H4 (cell line): Measurements from ENCODE around the gene FASLG. TPM values are rescaled to one million over a fixed set of nuclear protein-coding genes. Genes with fewer than 3 reads are reported as not detected.
"Not testable (repeated sequence)": the region's sequence is repeated elsewhere in the genome, so short reads cannot be mapped to it uniquely, and the experiment has no call there.

ENCODE experiments used
- DNase-seq: peaks from one replicate; pipeline ENCODE4 v3.0.0-alpha.2; 2015; ENCODE audit warnings: low spot score
- total RNA-seq: library from RNA; depleted of rRNA; stranded (reverse); fragments of >200 nt; shearing (Covaris generic); gene quantifications from 2 replicates; pipeline ENCODE4 v1.2.3, GENCODE V29; 2014; rRNA removed

Gene FASLG
- total RNA-seq, 1 experiment from 2014 or later = not detected

DNA sequence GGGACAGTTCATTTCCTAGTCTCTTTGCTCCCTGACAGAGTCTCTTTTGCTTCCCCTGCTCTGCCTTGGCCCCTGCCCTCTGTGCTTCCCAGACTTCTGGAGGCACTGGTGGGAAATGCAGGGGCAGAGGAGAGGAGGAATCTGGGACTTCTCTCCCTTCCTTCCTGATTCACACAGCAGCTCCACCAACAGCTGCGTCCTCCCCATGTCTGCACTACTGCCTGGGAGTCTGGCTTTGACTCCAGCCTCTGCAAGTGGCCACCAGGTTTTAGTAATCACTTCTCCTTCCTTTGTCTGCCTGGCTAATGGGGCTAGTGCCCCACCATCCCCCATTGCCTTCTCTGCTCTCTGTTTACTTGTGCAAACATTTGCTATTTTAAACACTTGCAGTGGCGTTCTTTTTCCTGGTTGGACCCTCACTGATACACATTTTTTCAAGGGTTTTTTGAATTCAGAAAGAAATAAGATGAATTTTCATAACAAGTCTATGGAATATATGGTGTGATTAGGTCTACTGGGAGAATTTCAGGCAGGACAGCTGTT lies 21.9 kb downstream of the FASLG start:
- no peak for DNase-seq

DNA sequence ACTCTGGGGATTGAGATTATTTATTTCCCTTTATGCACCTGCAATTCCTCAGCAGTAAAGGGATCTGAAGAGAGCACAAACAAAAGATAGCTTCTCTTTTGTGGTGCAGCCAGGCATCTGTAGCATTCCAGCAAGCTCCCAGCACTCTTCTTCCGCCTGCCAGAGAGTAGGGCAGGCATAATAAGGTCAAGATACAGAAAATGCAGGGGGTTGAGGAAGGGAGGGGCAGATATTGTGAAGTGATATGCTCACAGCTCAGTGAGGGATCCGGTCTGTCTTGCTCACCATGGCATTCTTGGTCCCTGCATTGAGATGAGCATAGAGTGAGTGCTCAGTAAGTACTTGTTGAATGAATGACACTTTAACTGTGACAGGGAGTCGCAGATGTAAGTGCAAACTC lies 23.9 kb downstream of the FASLG start:
- DNase-seq = no peak

DNA sequence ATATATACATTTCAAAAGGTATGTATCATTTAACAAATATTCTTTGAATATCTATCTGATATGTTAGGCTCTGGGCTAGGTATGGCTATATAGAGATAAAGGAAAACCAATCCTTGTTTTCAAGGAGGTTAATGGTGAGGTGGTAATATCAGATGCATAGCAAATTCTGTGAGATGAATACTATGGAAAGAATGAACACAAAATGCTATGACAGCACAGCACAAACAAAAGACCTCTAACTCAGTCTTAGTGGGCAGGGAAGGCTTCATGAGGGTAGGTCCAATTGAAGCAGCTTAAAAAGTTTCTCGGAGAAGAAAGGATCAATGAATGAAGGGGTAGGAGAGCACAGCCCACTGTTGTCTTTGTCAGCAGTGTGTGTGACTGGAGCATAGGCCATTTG lies 27.2 kb downstream of the FASLG start:
- no peak for DNase-seq

DNA sequence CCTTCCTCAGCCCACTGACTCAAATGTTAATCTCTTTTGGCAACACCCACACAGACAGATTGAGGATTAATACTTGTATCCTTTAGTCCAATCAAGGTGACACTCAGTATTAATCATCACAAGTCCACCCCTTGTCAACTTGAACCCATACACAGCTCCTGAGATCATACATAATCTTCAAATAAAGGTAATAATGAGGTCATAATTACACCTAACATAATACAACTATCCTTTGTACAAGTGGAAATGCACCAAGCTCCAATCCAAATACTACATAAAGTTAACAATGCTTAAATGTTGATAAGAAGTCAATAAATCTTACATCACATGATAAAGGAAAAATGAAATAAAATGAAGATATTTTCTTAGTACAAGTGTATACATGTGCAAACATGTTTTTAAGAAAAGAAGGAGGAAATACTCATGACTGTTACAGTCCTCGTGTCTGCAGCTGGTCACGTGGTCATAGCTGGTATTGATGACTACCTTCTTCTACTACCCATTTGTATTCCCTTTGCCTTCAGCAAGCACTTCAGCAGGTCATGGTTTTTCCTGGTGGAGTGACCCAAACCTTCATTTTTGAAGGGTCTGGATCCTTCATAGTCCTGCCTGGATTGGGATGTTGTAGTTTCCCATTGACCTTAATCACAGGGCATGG lies 29.7 kb downstream of the FASLG start:
- DNase-seq = not testable (repeated sequence)

DNA sequence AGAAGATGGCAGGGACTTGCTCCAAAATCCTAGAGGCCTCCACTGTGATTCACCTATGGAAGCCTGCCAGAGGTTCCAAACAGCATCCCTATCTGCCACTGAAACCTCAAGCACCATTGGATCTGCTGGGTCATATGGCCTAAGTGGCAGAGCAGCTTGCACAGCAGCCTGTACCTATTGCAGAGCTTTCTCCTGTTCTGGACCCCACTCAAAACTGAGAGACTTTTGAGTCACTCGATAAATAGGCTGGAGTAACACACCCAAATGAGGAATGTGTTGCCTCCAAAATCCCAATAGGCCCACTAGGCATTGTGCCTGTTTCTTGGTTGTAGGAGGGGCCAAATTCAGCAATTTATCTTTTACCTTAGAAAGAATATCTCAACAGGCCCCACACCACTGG lies 32.0 kb downstream of the FASLG start:
- not testable (repeated sequence) for DNase-seq

DNA sequence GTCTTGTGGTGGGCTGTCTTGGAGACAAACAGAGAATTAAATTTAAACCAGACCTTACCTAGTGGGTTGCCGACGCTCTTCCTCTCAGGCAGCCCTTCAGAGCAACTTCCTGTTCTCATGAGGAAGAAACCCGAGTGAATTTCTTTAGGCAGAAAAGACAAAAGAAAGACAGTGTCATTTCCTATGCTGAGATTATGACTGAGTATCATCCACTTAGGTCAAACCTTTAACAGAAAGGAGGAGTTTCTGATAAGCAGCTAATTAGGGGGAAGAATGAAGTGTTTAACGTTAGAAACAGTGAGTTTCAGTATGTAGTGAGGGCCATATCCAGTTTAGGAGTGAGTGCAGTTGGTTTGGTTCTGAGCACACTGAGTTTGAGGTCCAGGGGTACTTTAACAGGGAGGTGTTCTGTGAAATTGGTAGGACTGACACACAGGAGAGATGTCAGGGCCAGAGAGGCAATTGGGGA lies 38.7 kb downstream of the FASLG start:
- DNase-seq = no peak

DNA sequence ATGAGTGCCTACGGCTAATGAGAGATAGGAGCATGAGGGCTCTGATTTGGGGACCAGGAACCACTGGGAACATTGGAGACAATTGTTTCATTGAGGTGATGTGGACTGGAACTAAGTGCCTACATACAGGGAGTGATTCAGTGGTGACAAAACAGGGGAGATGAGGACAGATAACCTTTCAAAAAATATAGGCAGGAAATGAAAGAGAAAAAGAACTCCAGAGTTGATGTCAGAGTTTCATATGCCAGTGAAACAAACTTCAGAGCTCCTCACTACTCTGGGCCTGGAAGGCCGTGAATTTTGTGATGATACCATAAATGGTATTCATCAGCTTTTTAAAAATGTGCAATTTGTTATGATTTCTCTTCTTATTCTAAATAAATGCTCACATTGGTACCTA lies 39.3 kb downstream of the FASLG start:
- DNase-seq = no peak

DNA sequence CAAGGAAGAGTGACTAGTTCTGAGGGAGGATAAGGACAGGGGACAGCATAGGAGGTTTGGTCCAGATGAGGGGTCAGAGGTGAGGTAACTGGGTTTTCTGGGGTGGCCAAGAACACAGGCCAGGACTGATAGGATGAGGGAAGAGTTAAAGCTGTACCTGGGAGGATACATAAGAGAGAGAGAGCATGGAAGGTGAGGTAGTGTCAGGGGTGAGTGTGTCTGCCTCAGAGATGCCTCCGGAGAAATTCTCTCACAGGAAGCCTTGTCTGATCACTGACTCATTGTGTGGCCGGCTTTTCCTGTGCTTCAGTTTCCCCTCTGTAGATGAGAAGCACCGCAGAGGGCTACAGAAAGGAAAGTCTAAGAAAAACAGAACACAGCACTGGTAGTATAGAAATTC lies 40.2 kb downstream of the FASLG start:
- DNase-seq = no peak

DNA sequence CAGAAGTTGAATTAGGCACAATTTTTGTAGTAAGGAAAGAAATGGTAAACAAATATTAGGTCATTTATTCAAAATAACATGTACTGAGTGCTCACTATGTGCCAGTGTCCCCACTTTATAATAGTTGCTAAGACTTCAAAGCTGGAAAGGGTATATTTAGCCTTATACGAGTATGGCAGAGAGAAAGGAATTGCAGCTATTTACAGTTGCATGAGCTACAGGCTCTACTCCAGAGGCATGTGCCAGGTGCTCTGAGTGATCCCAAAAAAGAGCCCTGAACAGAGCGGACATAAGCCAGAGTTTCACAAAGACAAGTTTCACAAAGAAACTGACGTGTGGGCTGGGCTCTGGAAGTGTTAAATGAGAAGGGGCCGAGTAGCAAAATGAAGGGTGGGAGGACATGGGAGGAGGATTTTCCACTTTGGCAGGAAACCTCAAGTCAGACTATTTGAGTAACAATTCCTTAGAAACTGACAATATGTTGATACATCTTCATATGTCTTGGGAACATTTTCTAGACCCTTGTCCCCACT lies 40.9 kb downstream of the FASLG start:
- DNase-seq = no peak

DNA sequence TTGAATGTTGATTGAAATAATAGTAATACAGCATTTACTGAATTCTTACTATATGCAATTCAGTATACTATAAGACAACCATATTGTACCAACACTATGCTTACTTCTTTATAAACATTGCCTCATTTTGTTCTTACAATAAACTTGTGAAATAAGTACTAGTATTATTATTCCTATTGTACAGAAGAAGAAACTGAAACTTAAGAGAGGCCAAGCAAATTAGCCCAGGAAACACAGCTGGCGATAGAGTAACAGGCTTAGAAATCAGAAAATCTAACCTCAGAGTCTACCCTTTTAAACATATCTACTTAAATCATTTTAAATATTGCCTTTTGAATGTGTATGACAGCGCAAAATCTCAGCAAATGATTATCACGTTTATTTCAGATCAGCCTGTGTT lies 41.7 kb downstream of the FASLG start:
- no peak for DNase-seq

DNA sequence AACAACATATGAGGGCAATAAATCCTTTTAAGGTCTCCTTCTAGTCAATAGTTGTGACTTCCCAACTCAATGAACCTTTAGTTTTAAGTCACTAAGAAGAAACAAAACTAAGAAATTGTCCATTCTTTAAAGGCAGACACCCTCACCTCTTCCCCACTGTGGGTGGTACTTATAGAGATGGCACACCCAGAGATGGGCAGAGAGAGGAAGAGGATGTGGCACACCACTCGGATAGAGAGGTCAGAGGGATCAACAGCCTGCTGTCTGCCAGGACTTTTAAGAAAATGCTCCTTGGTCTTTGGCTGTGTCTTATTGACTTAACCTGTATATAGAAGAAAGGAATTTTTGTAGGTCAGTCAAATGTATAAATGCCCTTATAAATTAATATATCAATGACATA lies 45.1 kb downstream of the FASLG start:
- no peak for DNase-seq

DNA sequence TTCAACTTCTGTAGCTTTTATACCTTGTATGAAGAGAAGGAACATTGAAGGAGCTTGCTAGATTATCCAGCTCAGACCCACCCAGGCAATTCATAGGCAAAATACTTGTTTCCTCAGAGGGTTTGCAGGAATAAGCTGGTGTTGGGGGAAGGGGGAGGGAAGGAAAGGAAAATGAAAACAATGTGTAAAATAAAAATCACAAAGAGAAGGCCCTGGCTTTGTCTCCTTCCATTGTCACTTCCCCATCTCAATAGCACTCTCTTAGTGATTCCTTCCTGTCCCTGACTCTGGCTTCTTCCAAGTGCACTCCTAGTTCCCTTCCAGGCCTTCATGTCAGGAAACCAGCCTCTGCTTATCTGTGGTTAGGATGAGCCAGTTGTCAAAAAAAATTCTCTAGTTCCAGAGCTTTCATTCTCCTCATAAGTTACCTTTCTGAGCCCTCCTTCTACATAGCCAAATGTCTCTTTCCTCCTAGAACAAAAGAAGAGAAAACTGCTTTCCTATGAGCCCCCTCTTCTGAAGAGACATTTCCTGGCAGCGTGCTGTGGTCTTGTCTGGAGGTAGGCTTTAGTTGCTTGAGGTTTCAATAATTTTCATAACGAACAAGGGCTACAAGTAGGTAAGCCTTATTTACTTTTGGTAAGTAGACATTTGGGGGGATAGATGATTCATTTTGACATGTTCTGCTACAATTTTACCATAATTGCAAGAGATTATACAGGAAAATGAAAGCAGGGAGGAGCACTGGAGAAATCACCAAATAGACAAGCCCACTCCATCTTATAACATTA lies 45.7 kb downstream of the FASLG start:
- no peak for DNase-seq

DNA sequence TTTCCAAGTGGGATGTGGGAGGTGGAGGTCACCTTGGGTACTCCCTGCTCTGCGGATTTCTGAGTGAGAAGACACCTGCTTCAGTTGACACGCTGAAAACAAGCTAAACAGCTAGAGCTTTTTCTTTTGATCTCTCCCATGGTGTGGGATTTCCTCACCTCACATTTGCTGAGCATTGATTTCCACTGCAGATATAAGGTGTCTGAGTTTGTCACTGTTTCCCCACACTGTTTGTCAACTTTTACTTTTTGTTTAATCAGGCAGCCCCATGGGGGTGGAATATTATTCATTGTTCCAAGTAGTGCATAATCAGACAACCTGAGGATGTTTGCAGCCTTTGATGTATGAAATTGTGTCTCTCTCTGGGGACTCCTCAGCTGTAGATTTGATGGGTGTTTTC lies 49.5 kb downstream of the FASLG start:
- DNase-seq = no peak

DNA sequence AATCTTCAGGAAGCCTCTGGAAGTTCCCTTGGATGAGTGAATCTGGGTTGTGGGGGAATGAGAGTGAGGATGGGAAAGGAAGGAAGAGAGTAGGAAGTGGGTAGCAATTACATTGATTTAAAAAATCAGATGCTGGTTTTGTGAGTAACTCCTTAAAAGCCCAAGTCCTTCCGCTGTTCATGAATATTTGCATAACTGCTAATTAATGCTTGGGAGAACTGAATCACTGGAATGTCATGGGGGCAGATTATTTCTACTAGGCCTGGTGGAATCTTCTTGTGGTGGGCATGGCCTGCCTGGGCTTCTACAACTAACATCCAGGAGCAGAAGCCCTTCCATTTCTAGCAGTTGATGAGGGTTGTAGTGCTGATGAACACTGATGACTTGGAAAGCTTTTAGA lies 52.7 kb downstream of the FASLG start:
- no peak for DNase-seq

DNA sequence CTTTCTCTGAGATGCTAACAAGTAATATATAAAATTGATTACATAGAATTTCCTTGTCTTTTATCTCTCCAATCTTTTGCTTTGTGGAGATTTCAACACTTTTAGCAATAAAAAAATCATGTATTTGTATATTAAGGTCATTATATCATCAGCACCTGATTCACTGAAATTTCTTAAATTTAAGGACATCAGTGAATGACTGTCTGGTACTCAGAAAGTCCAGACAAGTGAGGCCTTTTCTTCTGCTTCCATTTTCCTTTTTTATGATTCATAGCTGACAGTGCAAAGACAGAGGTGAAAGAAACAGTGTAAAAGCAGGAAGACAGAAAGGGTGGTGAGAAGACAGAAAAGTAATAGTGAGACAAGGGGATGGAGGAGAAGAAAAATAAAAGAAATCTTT lies 54.6 kb downstream of the FASLG start:
- DNase-seq = no peak

Other genes with a start within 250 kb of the FASLG start
- gene C1orf105, start 238.4 kb upstream of the FASLG start, total RNA-seq = not detected in 2 replicates
- gene PIGC, start 215.0 kb upstream of the FASLG start, total RNA-seq = 34.4 and 41.4 TPM in 2 replicates
- 11.5 and 14.7 TPM in 2 replicates for gene SUCO, start 126.0 kb upstream of the FASLG start, total RNA-seq